ENCODE data around the gene PLEKHA6.

PLEKHA6 gene

GRCh38 chr1:204204944-204205343 lies 154.8 kb downstream of the PLEKHA6 start:
- Histone ChIP-seq H3K9ac (ENCODE audit: low read length) (no peak overlapping the region), H3K27me3 (replicated peaks; ENCODE audit: insufficient read depth, low read length) (peaks cover 6% of the 10 kb centered on the region; the same call in 1 of the 2 replicates), H3K4me2 (ENCODE audit: low read depth, low read length) (no peak overlapping the region), H4K20me1 (ENCODE audit: insufficient read depth, low read length) (no peaks in the 10 kb centered on the region), H3F3A (ENCODE audit: insufficient read depth, low read length) (no peaks in the 10 kb centered on the region), H3K79me2 (ENCODE audit: low read length) (no peaks in the 10 kb centered on the region), H3K4me1 (ENCODE audit: low read length) (no peaks in the 10 kb centered on the region), H3K27ac (ENCODE audit: low read length) (no peak overlapping the region), H3K36me3 (replicated peaks; ENCODE audit: insufficient read depth, low read length) (no peaks in the 10 kb centered on the region), H2AFZ (ENCODE audit: low read length) (no peak overlapping the region), H3K9me2 (replicated peaks; ENCODE audit: insufficient read depth, low read length) (no peaks in the 10 kb centered on the region), H3K9me3 (replicated peaks; ENCODE audit: insufficient read depth, low read length) (no peaks in the 10 kb centered on the region), H3K4me3 (ENCODE audit: low read length) (no peak overlapping the region)
- TF ChIP-seq CTCF (IDR thresholded peaks at IDR 0.05; ENCODE audit: low read length) (no peak), EZH2phosphoT487 (IDR thresholded peaks at IDR 0.05; ENCODE audit: low read length) (no peak), EZH2 (optimal IDR thresholded peaks at IDR 0.05; ENCODE audit: low read depth, low read length) (no peak)
- DNase-seq: no peak

- Histone ChIP-seq H3K9ac (ENCODE audit: low read length) (no peak overlapping the region), H3K27ac (ENCODE audit: low read length) (no peak overlapping the region), H3K4me1 (ENCODE audit: low read length) (no peaks in the 10 kb centered on the region), H3K79me2 (ENCODE audit: low read length) (no peaks in the 10 kb centered on the region), H3K27me3 (replicated peaks; ENCODE audit: insufficient read depth, low read length) (peaks cover 18% of the 10 kb centered on the region; the same call in 1 of the 2 replicates), H3K9me2 (replicated peaks; ENCODE audit: insufficient read depth, low read length) (no peaks in the 10 kb centered on the region), H2AFZ (ENCODE audit: low read length) (no peak overlapping the region), H3K9me3 (replicated peaks; ENCODE audit: insufficient read depth, low read length) (no peaks in the 10 kb centered on the region), H4K20me1 (ENCODE audit: insufficient read depth, low read length) (no peaks in the 10 kb centered on the region), H3F3A (ENCODE audit: insufficient read depth, low read length) (no peaks in the 10 kb centered on the region), H3K4me3 (ENCODE audit: low read length) (no peak overlapping the region), H3K36me3 (replicated peaks; ENCODE audit: insufficient read depth, low read length) (no peaks in the 10 kb centered on the region), H3K4me2 (ENCODE audit: low read depth, low read length) (no peak overlapping the region)
- TF ChIP-seq EZH2 (optimal IDR thresholded peaks at IDR 0.05; ENCODE audit: low read depth, low read length): no peak
- TF ChIP-seq CTCF (IDR thresholded peaks at IDR 0.05; ENCODE audit: low read length): no peak
- no peak for TF ChIP-seq EZH2phosphoT487 (IDR thresholded peaks at IDR 0.05; ENCODE audit: low read length)
- DNase-seq: no peak
Measured at GRCh38 chr1:204203206-204203767, 156.4 kb downstream of the PLEKHA6 start.

GRCh38 chr1:204202481-204202880 lies 157.2 kb downstream of the PLEKHA6 start:
- no peak overlapping the region for H3K4me3 ChIP-seq (ENCODE audit: low read length)
- H2AFZ ChIP-seq (ENCODE audit: low read length): no peak overlapping the region
- no peaks in the 10 kb centered on the region for H3K79me2 ChIP-seq (ENCODE audit: low read length)
- peaks cover 25% of the 10 kb centered on the region; the same call in 1 of the 2 replicates for H3K27me3 ChIP-seq (replicated peaks; ENCODE audit: insufficient read depth, low read length)
- H3K4me2 ChIP-seq (ENCODE audit: low read depth, low read length): no peak overlapping the region
- no peaks in the 10 kb centered on the region for H3K9me2 ChIP-seq (replicated peaks; ENCODE audit: insufficient read depth, low read length)
- no peak overlapping the region for H3K27ac ChIP-seq (ENCODE audit: low read length)
- no peaks in the 10 kb centered on the region for H3K36me3 ChIP-seq (replicated peaks; ENCODE audit: insufficient read depth, low read length)
- H3F3A ChIP-seq (ENCODE audit: insufficient read depth, low read length): no peaks in the 10 kb centered on the region
- H3K9me3 ChIP-seq (replicated peaks; ENCODE audit: insufficient read depth, low read length): no peaks in the 10 kb centered on the region
- TF ChIP-seq CTCF (IDR thresholded peaks at IDR 0.05; ENCODE audit: low read length) (no peak), EZH2phosphoT487 (IDR thresholded peaks at IDR 0.05; ENCODE audit: low read length) (no peak), EZH2 (optimal IDR thresholded peaks at IDR 0.05; ENCODE audit: low read depth, low read length) (no peak)
- no peaks in the 10 kb centered on the region for H3K4me1 ChIP-seq (ENCODE audit: low read length)
- DNase-seq: no peak
- H3K9ac ChIP-seq (ENCODE audit: low read length): no peak overlapping the region
- no peaks in the 10 kb centered on the region for H4K20me1 ChIP-seq (ENCODE audit: insufficient read depth, low read length)

Data from MM.1S (cell line).